Forelimb muscle (tissue), 1 donor: ENCODE measurements around the gene COX19. TPM values are rescaled to one million over a fixed set of nuclear protein-coding genes. Genes with fewer than 3 reads are reported as not detected.
"Not testable (repeated sequence)": the region's sequence is repeated elsewhere in the genome, so short reads cannot be mapped to it uniquely, and the experiment has no call there.

ENCODE experiments used
- DNase-seq: peaks from one replicate; pipeline ENCODE4 v3.0.0-alpha.2; 2013; ENCODE audit warnings: low read depth
- polyA plus RNA-seq: library from polyadenylated mRNA; unstranded; fragments of 120-200 nt; gene quantifications from one replicate; pipeline ENCODE4 v1.2.1, GENCODE V29; 2013; ENCODE audit not compliant: insufficient read length

COX19 gene
- polyA plus RNA-seq, 1 donor = 11.6 TPM

- no peak for DNase-seq
These were observed 36.1 kb upstream of the COX19 start for GRCh38 chr7:1011297-1012003.

- DNase-seq = no peak
These were observed 34.9 kb upstream of the COX19 start for GRCh38 chr7:1010226-1010625.

GRCh38 chr7:1009747-1010146 is 34.4 kb upstream of the COX19 start:
- DNase-seq = no peak

GRCh38 chr7:1008733-1009363 is 33.5 kb upstream of the COX19 start:
- DNase-seq = no peak

- no peak for DNase-seq
These were observed 32.6 kb upstream of the COX19 start for GRCh38 chr7:1007901-1008300.

- DNase-seq = no peak
These were observed 30.0 kb upstream of the COX19 start for GRCh38 chr7:1005303-1005702.

- no peak for DNase-seq
These were observed 28.9 kb upstream of the COX19 start for GRCh38 chr7:1004018-1004852.

GRCh38 chr7:1002445-1002844 is 27.1 kb upstream of the COX19 start:
- DNase-seq = not testable (repeated sequence)

GRCh38 chr7:1002026-1002425 is 26.7 kb upstream of the COX19 start:
- not testable (repeated sequence) for DNase-seq

GRCh38 chr7:1001069-1001770 is 25.9 kb upstream of the COX19 start:
- DNase-seq = not testable (repeated sequence)

GRCh38 chr7:999941-1000935 is 24.9 kb upstream of the COX19 start:
- DNase-seq = no peak

GRCh38 chr7:999149-999879 is 24.0 kb upstream of the COX19 start:
- DNase-seq = no peak

- no peak for DNase-seq
These were observed 22.4 kb upstream of the COX19 start for GRCh38 chr7:997404-998395.

- DNase-seq = no peak
These were observed 20.9 kb upstream of the COX19 start for GRCh38 chr7:996079-996872.

GRCh38 chr7:995571-995970 is 20.2 kb upstream of the COX19 start:
- DNase-seq = no peak

GRCh38 chr7:994592-995308 is 19.4 kb upstream of the COX19 start:
- DNase-seq = no peak
